Measurements from ENCODE around the gene GASK1A. TPM values are rescaled to one million over a fixed set of nuclear protein-coding genes. Genes with fewer than 3 reads are reported as not detected.

Gene GASK1A
- total and polyA plus RNA-seq, 2 donors from 2014 or later: 2.3 to 7.3 TPM

GRCh38 chr3:42942693-42943092 is 36.4 kb upstream of the GASK1A start:
- intact Hi-C loops (cut with DNase I): no loop called here
- no peak for FAIRE-seq

GRCh38 chr3:42946050-42946449 is 33.1 kb upstream of the GASK1A start:
- no peaks in the 10 kb centered on the region for H3K27me3 ChIP-seq (ENCODE audit: control insufficient read depth, insufficient read depth, low read length)
- TF ChIP-seq CTCF (IDR thresholded peaks at IDR 0.05; ENCODE audit: borderline replicate concordance, extremely low read depth, insufficient read depth): no peak
- no peak for DNase-seq
- no peaks in the 10 kb centered on the region for H3K9me3 ChIP-seq (ENCODE audit: control insufficient read depth in 2 of 3, insufficient read depth in 1 of 3, low read length in 3 of 3)
- intact Hi-C loops (cut with DNase I): no loop called here
- H3K9ac ChIP-seq (ENCODE audit: low read length in 3 of 3): no peak overlapping the region
- no peak for FAIRE-seq
- no peaks in the 10 kb centered on the region for H3K36me3 ChIP-seq (ENCODE audit: control insufficient read depth in 2 of 3, insufficient read depth in 3 of 3, low read length in 3 of 3)
- no peaks in the 10 kb centered on the region for H3K4me1 ChIP-seq (ENCODE audit: control insufficient read depth in 2 of 3, insufficient read depth in 2 of 3, low read depth in 1 of 3, low read length in 3 of 3)
- H3K27ac ChIP-seq (ENCODE audit: low read depth in 2 of 2, low read length in 2 of 2): no peak overlapping the region
- H3K4me3 ChIP-seq (ENCODE audit: low read length in 3 of 3): no peak overlapping the region

More at GRCh38 chr3:42942693-42943092, 36.4 kb upstream of the GASK1A start:
- DNase-seq: no peak
- no peak for TF ChIP-seq CTCF (IDR thresholded peaks at IDR 0.05; ENCODE audit: borderline replicate concordance, extremely low read depth, insufficient read depth)
- no peaks in the 10 kb centered on the region for H3K9me3 ChIP-seq (ENCODE audit: control insufficient read depth in 2 of 3, insufficient read depth in 1 of 3, low read length in 3 of 3)
- H3K4me3 ChIP-seq (ENCODE audit: low read length in 3 of 3): no peak overlapping the region
- H3K27me3 ChIP-seq (ENCODE audit: control insufficient read depth, insufficient read depth, low read length): no peaks in the 10 kb centered on the region
- no peak overlapping the region for H3K27ac ChIP-seq (ENCODE audit: low read depth in 2 of 2, low read length in 2 of 2)
- H3K9ac ChIP-seq (ENCODE audit: low read length in 3 of 3): no peak overlapping the region
- H3K36me3 ChIP-seq (ENCODE audit: control insufficient read depth in 2 of 3, insufficient read depth in 3 of 3, low read length in 3 of 3): no peaks in the 10 kb centered on the region
- no peaks in the 10 kb centered on the region for H3K4me1 ChIP-seq (ENCODE audit: control insufficient read depth in 2 of 3, insufficient read depth in 2 of 3, low read depth in 1 of 3, low read length in 3 of 3)

GRCh38 chr3:42957573-42957972 is 21.5 kb upstream of the GASK1A start:
- no peak overlapping the region for H3K27ac ChIP-seq (ENCODE audit: low read depth in 2 of 2, low read length in 2 of 2)
- FAIRE-seq: no peak
- no peaks in the 10 kb centered on the region for H3K36me3 ChIP-seq (ENCODE audit: control insufficient read depth in 2 of 3, insufficient read depth in 3 of 3, low read length in 3 of 3)
- no peaks in the 10 kb centered on the region for H3K4me1 ChIP-seq (ENCODE audit: control insufficient read depth in 2 of 3, insufficient read depth in 2 of 3, low read depth in 1 of 3, low read length in 3 of 3)
- no peaks in the 10 kb centered on the region for H3K27me3 ChIP-seq (ENCODE audit: control insufficient read depth, insufficient read depth, low read length)
- TF ChIP-seq CTCF (IDR thresholded peaks at IDR 0.05; ENCODE audit: borderline replicate concordance, extremely low read depth, insufficient read depth): no peak
- no peak overlapping the region for H3K9ac ChIP-seq (ENCODE audit: low read length in 3 of 3)
- DNase-seq: no peak
- H3K9me3 ChIP-seq (ENCODE audit: control insufficient read depth in 2 of 3, insufficient read depth in 1 of 3, low read length in 3 of 3): no peaks in the 10 kb centered on the region
- intact Hi-C loops (cut with DNase I): loop anchor here (10.0 kb wide), 1 partner anchor 197 kb away; no protein-coding TSS in a partner anchor
- no peak overlapping the region for H3K4me3 ChIP-seq (ENCODE audit: low read length in 3 of 3)

GRCh38 chr3:42960282-42960681 is 18.8 kb upstream of the GASK1A start:
- H3K36me3 ChIP-seq (ENCODE audit: control insufficient read depth in 2 of 3, insufficient read depth in 3 of 3, low read length in 3 of 3): no peaks in the 10 kb centered on the region
- H3K4me3 ChIP-seq (ENCODE audit: low read length in 3 of 3): no peak overlapping the region
- TF ChIP-seq CTCF (IDR thresholded peaks at IDR 0.05; ENCODE audit: borderline replicate concordance, extremely low read depth, insufficient read depth): no peak
- FAIRE-seq (no peak), DNase-seq (no peak)
- no peaks in the 10 kb centered on the region for H3K27me3 ChIP-seq (ENCODE audit: control insufficient read depth, insufficient read depth, low read length)
- H3K9me3 ChIP-seq (ENCODE audit: control insufficient read depth in 2 of 3, insufficient read depth in 1 of 3, low read length in 3 of 3): no peaks in the 10 kb centered on the region
- intact Hi-C loops (cut with DNase I): no loop called here
- no peak overlapping the region for H3K9ac ChIP-seq (ENCODE audit: low read length in 3 of 3)
- no peak overlapping the region for H3K27ac ChIP-seq (ENCODE audit: low read depth in 2 of 2, low read length in 2 of 2)
- H3K4me1 ChIP-seq (ENCODE audit: control insufficient read depth in 2 of 3, insufficient read depth in 2 of 3, low read depth in 1 of 3, low read length in 3 of 3): no peaks in the 10 kb centered on the region

Measured in kidney (tissue), 14 donors.